ENCODE results near the gene TMEM186. TPM values are rescaled to one million over a fixed set of nuclear protein-coding genes. Genes with fewer than 3 reads are reported as not detected.

The TMEM186 gene
- total and polyA plus RNA-seq, 2 of the 8 experiments (the other 6 are each of a cell fraction or from before 2014, with no cell fraction given), result 13.1 TPM

DNA sequence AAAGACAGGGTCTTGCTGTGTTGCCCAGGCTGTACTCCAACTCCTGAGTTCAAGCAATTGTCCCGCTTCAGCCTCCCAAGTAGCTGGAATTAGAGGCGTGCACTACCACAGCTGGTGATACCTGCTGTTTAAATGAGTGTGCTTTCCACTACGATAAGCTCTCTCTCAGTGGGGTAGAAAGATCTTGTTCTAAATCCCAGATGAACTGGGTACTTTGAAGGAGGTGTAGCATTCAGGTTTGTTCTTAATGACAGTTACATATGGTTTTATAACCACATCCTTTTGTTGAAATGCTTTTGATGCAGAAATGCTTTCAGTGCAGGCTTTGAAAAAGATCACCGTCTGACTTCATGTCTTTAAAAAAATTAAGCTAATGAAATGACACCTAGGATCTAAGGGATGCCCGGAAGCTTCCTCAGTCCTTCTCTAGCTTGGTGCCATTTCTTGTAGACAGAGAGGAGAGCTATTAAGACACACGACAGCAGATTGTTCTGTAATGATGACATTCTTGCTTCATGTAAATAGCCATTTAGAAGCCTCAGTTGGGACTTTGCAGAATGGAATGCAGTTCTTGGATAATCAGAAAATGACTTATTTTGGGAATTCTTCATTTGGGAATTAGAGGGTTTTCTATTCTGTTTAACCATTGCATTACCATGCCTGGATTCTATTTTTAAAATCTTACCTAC is 19.7 kb upstream of the TMEM186 start (continued):
- TF ChIP-seq RFX5 (IDR thresholded peaks at IDR 0.05; ENCODE audit: borderline replicate concordance, low read depth, low read length) (no peak), CBX8 (IDR thresholded peaks at IDR 0.05; ENCODE audit: borderline replicate concordance, low read depth, low read length) (no peak), EP300 (IDR thresholded peaks at IDR 0.05; ENCODE audit: borderline replicate concordance in 1 of 2, low read depth in 2 of 2, low read length in 2 of 2) (no peak), KDM5A (IDR thresholded peaks at IDR 0.05; ENCODE audit: low read length) (no peak), SP2 (IDR thresholded peaks at IDR 0.05; ENCODE audit: low read length) (no peak), SAP30 (IDR thresholded peaks at IDR 0.05; ENCODE audit: insufficient read depth, insufficient replicate concordance, low read length) (no peak), POLR2AphosphoS5 (IDR thresholded peaks at IDR 0.05; ENCODE audit: low read depth, low read length) (no peak)

Measured in H1 (cell line).